AG09319 (cell line): Measurements from ENCODE around the gene CTNNA3.

ENCODE experiments used
- DNase-seq: peaks from one replicate; pipeline ENCODE4 v3.0.0-alpha.2; 2010; ENCODE audit warnings: low read depth; ENCODE audit errors: extremely low read depth
- CTCF ChIP-seq: IDR thresholded peaks from 2 replicates; pipeline ENCODE4 v1.5.1; 2011; ENCODE audit warnings: low read depth, mild to moderate bottlenecking, inconsistent platforms, low read length, moderate library complexity

Gene CTNNA3

DNA sequence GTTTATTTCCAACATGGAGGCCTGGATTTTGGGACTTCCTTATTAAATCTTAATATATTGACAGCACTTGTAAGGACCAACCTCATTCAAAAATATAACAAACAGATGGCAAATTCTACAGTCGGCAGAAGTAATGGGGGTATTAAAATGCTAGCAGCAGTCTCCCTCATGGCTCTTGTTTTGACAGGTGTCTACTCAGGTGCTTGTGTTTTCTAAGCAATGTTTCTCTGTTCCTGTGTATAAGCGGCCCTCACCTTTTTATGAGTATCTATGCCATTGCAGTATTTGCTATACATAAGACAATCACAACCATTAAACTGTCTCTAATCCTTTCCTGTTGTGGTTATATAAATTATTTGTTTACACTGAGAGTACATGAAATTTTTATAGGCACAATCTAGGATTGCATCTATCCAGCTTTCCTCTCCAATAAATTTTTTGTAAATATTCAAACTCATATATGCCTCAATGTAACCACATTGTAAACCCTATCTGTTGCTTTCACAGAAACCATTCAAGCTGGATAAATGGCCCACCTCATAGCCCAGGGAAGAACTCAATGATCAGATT, 835.5 kb downstream of the CTNNA3 start:
- DNase-seq = no peak
- TF ChIP-seq CTCF = no peak

DNA sequence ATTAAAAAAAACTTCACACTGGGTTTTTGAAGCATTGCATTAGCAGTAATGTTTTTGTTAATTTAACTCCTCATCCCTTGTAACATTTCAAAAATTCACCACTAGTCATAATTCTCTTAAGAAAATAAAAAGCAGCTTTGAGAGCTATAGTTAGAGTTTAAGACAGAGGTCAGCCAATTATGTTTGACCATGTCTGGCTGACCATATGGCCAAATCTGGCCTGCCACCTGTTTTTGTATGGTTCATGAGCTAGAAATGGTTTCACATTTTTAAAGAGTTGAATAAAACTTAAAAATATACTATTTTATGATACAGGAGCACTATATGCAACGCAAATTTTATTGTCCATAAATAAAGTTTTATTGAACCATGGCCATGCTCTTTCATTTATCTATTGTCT, 843.2 kb downstream of the CTNNA3 start:
- no peak for TF ChIP-seq CTCF
- DNase-seq = no peak

GRCh38 chr10:66848856-66849255, 847.1 kb downstream of the CTNNA3 start:
- no peak for DNase-seq
- no peak for TF ChIP-seq CTCF

GRCh38 chr10:66844176-66844942, 851.6 kb downstream of the CTNNA3 start:
- TF ChIP-seq CTCF = no peak
- no peak for DNase-seq

- DNase-seq = no peak
- no peak for TF ChIP-seq CTCF
Measured at GRCh38 chr10:66843396-66843795, 852.6 kb downstream of the CTNNA3 start.

DNA sequence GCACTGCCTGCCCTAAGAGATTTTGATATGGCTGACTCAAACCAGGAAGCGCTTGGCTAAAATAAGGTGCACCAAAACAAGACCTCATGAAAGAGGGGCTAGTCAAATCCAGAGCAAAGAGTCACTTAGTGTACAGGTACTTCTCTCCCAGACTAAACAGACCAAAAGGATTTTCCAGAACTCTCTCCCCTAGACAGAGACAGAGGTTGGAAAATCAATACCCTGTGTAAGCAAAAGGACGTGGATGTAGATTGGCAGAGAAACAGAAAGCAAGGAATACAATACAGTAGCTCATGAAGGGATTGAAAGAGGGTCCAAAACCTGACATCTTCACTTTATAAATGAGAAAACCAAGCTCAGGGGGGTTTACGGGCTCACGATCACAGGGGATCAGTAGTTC, 853.1 kb downstream of the CTNNA3 start:
- TF ChIP-seq CTCF = no peak
- no peak for DNase-seq

DNA sequence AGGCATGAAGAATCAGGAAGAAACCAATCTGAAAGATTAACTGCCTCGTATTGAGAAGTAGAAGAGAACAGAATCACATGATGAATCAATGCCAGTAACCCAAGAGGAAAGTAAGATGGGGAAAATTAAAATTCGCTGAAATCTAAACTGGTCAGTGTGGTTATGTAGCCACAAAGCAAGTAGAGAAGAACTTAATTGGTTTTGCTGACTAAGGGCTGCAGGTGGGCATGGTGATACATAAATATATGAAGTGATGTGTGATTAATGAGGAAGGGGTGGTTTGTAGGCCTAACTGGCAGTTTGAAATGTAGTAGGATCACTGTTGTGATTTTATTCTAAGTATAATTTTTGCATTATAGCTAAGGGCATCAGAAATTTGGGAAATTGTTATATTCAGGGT, 853.6 kb downstream of the CTNNA3 start:
- TF ChIP-seq CTCF = no peak
- DNase-seq = no peak
